Parathyroid adenoma (tissue), 2 donors: ENCODE results near the gene TAC3.

Source experiments
- H2AFZ ChIP-seq: fragments of 300-600 bp; sonication (generic); one replicate; pipeline ENCODE4 v1.7.0; 2017; ENCODE audit warnings: antibody characterized with exemption, mild to moderate bottlenecking
- H3K27ac ChIP-seq: fragments of 300-600 bp; sonication (generic); one replicate; pipeline ENCODE4 v1.7.0; 2017
- H3K27me3 ChIP-seq: fragments of 300-600 bp; sonication (generic); one replicate; pipeline ENCODE4 v1.7.0; 2017; ENCODE audit warnings: low read length; ENCODE audit not compliant: control insufficient read depth, insufficient read depth
- H3K36me3 ChIP-seq: fragments of 300-600 bp; sonication (generic); one replicate; pipeline ENCODE4 v1.7.0; 2017; ENCODE audit warnings: low read length; ENCODE audit not compliant: control insufficient read depth, insufficient read depth
- H3K4me1 ChIP-seq: fragments of 300-600 bp; sonication (generic); one replicate; pipeline ENCODE4 v1.7.0; 2017; ENCODE audit warnings: control low read depth
- H3K4me2 ChIP-seq: fragments of 300-600 bp; sonication (generic); one replicate; pipeline ENCODE4 v1.7.0; 2017; ENCODE audit warnings: low read length
- H3K4me3 ChIP-seq: fragments of 300-600 bp; sonication (generic); one replicate; pipeline ENCODE4 v1.7.0; 2017; ENCODE audit warnings: low read depth, low read length
- H3K79me2 ChIP-seq: fragments of 300-600 bp; sonication (generic); one replicate; pipeline ENCODE4 v1.7.0; 2017; ENCODE audit warnings: control low read depth
- H3K9ac ChIP-seq: fragments of 300-600 bp; sonication (generic); one replicate; pipeline ENCODE4 v1.7.0; 2017; ENCODE audit warnings: mild to moderate bottlenecking
- H3K9me3 ChIP-seq: fragments of 300-600 bp; sonication (generic); one replicate; pipeline ENCODE4 v1.7.0; 2017; ENCODE audit warnings: low read length; ENCODE audit not compliant: control insufficient read depth
- TF ChIP-seq, protein P1 (sequence below): fragments of 300-600 bp; sonication (generic); IDR thresholded peaks from one replicate; pipeline ENCODE4 v1.7.0; 2017; ENCODE audit warnings: antibody characterized with exemption, mild to moderate bottlenecking
- donor health status: primary hyperparathyroidism.

The TAC3 gene

DNA sequence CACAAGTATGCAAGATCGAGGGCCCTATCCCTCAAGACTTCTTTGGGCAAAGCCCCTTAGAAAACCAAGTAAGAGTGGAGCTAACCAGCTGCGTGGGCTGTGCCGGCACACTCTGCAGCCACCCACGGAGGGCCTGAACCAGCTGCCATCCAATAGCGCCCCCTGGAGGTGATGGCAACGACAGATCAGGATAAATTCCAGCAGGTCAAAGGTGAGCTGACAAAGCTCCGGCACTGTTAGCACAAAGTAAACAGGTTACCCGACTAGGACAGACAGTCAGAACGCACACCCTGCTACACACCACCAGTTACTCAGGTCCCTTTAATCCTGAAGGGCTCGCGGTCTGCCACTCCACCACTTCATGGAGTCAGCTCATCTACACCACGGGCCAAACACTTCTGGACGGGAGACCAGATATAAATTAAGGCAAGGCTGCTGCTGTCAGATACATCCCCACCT lies 14.9 kb downstream of the TAC3 start:
- peaks cover 20% of the 10 kb centered on the region for H3K4me1 ChIP-seq
- H3K4me2 ChIP-seq: no peak overlapping the region
- TF ChIP-seq, protein P1, sequence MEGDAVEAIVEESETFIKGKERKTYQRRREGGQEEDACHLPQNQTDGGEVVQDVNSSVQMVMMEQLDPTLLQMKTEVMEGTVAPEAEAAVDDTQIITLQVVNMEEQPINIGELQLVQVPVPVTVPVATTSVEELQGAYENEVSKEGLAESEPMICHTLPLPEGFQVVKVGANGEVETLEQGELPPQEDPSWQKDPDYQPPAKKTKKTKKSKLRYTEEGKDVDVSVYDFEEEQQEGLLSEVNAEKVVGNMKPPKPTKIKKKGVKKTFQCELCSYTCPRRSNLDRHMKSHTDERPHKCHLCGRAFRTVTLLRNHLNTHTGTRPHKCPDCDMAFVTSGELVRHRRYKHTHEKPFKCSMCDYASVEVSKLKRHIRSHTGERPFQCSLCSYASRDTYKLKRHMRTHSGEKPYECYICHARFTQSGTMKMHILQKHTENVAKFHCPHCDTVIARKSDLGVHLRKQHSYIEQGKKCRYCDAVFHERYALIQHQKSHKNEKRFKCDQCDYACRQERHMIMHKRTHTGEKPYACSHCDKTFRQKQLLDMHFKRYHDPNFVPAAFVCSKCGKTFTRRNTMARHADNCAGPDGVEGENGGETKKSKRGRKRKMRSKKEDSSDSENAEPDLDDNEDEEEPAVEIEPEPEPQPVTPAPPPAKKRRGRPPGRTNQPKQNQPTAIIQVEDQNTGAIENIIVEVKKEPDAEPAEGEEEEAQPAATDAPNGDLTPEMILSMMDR: peak; percentile 67
- no peak overlapping the region for H3K4me3 ChIP-seq
- no peaks in the 10 kb centered on the region for H3K27me3 ChIP-seq
- no peak overlapping the region for H3K9ac ChIP-seq
- H3K27ac ChIP-seq: no peak overlapping the region
- no peak overlapping the region for H2AFZ ChIP-seq
- H3K9me3 ChIP-seq: no peaks in the 10 kb centered on the region
- H3K79me2 ChIP-seq: peaks cover 5% of the 10 kb centered on the region
- no peaks in the 10 kb centered on the region for H3K36me3 ChIP-seq

DNA sequence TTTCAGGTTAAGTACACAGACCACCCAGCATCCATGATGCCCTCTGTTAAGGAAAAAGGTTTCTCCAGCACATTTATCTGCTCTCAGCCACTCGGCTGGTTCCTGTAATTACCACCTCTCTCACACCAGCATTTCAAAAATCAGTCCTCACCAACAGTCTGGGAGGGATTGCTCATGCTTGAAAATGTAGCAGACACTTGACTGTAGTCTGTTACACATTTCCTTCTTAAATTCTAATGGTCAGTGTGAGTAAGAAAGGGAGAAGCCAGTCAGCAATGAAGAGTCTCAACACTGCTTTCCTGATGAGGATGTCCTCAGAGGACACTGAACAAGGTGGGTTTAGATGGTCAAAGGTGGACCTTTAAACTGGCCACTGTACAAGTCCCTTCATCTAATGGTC lies 15.9 kb downstream of the TAC3 start:
- Histone ChIP-seq H3K27me3 (no peaks in the 10 kb centered on the region), H3K27ac (no peak overlapping the region), H3K9me3 (no peaks in the 10 kb centered on the region), H3K36me3 (no peaks in the 10 kb centered on the region), H3K79me2 (peaks cover 5% of the 10 kb centered on the region), H2AFZ (no peak overlapping the region), H3K4me2 (no peak overlapping the region), H3K4me3 (no peak overlapping the region), H3K4me1 (peaks cover 20% of the 10 kb centered on the region), H3K9ac (no peak overlapping the region)
- TF ChIP-seq, protein P1: no peak

DNA sequence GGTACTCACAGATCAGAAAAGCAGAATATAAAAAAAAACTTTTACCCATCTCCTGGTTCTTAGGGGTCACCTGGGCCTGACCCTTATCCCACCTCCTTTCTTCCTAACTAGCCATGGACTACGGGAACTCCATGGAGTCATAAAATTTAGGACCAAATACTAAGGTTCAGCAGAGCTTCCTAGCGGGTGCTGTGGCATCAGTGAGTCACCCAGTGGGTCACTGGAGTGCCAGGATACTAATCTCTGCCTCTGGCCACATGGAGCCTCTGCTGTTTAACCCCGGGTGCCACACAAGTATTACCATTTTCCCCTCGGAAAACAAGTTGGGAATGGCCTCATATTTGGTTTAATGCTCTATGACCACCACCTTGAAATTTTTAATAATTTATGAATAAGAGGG lies 16.9 kb downstream of the TAC3 start:
- no peak overlapping the region for H3K4me3 ChIP-seq
- no peak overlapping the region for H2AFZ ChIP-seq
- no peak overlapping the region for H3K4me2 ChIP-seq
- no peaks in the 10 kb centered on the region for H3K27me3 ChIP-seq
- TF ChIP-seq, protein P1: no peak
- H3K79me2 ChIP-seq: peaks cover 5% of the 10 kb centered on the region
- H3K4me1 ChIP-seq: peaks cover 20% of the 10 kb centered on the region
- no peaks in the 10 kb centered on the region for H3K36me3 ChIP-seq
- no peaks in the 10 kb centered on the region for H3K9me3 ChIP-seq
- H3K27ac ChIP-seq: no peak overlapping the region
- H3K9ac ChIP-seq: no peak overlapping the region

DNA sequence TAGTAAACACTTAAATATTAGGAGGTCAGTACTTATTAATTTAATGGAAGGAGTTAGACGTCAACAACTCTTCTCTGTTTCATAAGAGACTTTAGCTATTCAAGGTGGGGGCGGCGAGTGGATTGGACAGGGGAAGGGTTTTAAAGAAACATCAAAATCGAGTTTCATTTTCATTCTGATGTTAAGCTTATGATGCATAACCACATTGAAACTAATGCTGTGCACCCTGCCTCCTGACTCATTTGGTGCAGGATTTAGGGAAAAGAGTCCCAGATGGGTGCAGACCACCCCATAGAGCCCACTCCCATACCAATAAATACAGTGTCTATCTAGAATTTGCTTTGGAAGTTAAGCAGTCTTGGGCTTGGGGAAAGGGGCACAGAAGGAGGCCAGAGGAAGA lies 17.3 kb downstream of the TAC3 start:
- Histone ChIP-seq H3K79me2 (peaks cover 4% of the 10 kb centered on the region), H2AFZ (no peak overlapping the region), H3K4me2 (no peak overlapping the region), H3K9me3 (no peaks in the 10 kb centered on the region), H3K27ac (no peak overlapping the region), H3K4me3 (no peak overlapping the region), H3K27me3 (no peaks in the 10 kb centered on the region), H3K36me3 (no peaks in the 10 kb centered on the region), H3K4me1 (peaks cover 20% of the 10 kb centered on the region), H3K9ac (no peak overlapping the region)
- TF ChIP-seq, protein P1: no peak

DNA sequence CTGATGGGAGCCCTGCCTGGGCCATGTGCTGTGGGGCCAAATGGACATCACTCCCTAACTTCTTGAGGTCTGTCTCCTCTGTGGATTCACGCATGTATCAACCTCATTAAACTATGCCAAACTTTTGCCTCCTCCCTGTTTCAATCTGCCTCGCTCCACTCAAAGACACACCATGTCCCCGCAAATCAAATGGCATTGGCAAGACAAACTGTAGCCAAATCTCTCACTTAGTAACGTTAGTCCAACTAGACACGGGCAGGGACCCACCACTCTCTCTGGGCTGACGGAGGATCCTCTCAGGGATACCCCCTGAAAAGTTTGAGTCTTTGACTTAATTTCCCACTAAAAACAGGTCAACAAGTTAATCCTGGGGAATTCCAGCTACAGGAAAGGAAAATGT lies 18.0 kb downstream of the TAC3 start:
- Histone ChIP-seq H3K9ac (no peak overlapping the region), H3K4me2 (no peak overlapping the region), H3K4me1 (peaks cover 20% of the 10 kb centered on the region), H3K27me3 (no peaks in the 10 kb centered on the region), H2AFZ (no peak overlapping the region), H3K27ac (no peak overlapping the region), H3K79me2 (no peaks in the 10 kb centered on the region), H3K4me3 (no peak overlapping the region), H3K36me3 (no peaks in the 10 kb centered on the region), H3K9me3 (no peaks in the 10 kb centered on the region)
- TF ChIP-seq, protein P1: no peak
